ENCODE measurements around the gene SPATA20. TPM values are rescaled to one million over a fixed set of nuclear protein-coding genes. Genes with fewer than 3 reads are reported as not detected.

The SPATA20 gene
- total RNA-seq, 1 donor from 2014 or later, result 16.2 TPM

DNA sequence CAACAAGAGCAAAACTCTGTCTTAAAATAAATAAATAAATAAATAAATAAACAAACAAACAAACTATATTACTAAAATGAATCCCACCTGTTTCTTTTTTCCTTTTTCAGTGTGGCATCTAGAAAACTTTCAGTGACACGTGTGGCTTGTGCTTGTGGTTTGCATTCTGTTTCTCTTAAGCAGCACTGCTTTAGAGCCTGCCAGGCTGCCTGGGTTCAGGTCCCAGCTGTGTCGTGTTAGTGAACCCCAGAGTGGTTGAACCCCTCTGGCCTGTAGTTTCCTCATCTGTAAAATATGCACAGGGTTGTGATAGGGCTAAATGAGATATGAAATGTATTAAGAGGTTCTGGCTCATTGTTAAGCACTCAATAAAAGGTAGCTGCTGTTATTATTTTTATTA, 26.5 kb upstream of the SPATA20 start:
- DNase-seq, result no peak

DNA sequence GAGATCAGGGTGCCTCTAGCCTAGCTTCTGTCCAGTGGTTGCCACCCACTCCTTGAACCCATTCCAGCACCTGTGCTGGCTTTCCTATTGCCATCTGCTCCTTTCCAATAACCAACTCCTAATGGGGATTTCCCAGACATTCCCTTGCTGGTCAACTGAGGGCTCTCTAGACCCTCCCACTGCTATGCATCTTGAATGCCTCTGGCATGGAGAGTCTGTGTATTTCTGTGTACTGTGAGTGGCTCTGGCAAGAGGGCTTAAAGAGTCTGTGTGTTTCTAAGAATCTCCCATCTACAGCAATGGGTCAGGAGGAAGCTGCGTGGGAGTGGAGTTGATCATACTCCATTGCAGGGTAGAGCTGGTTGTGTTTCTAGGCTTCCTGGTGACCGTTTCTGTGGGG, 25.5 kb upstream of the SPATA20 start:
- DNase-seq, result no peak

DNA sequence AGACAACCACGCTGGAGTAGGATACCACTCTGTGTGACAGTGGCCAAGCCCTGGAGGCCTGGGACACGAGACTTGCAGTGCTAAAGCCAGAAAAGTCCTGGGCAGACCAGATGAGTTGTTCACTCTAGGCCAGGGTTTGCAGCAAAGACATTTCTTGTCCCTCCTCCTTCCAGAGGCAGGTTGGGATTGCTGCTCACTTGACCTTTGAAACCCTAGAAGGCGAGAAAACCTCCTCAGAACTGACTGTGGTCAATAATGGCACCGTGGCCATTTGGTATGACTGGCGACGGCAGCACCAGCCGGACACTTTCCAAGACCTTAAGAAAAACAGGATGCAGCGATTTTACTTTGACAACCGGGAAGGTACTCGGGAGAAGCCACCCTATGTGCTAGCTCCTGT, 24.2 kb upstream of the SPATA20 start:
- DNase-seq, result no peak

DNA sequence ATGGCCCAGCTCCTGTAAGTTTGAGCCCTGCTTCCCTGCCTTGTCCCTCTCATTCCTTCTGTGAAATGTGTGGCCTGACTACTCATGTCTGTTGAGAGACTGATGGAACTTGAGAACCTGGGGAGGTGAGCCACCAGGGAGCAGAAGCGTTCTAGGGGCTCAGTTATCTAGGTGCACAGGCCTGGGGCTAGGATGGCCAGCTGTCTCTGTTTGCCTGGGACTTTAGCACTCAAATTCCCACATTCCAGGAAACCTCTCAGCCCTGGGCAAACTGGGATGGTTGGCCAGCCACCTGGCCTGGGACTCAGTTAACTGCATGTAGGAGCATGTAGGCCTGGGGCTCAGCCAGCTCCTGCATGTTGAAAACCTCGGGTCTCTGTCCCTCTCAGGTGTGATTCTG, 23.8 kb upstream of the SPATA20 start:
- no peak for DNase-seq

DNA sequence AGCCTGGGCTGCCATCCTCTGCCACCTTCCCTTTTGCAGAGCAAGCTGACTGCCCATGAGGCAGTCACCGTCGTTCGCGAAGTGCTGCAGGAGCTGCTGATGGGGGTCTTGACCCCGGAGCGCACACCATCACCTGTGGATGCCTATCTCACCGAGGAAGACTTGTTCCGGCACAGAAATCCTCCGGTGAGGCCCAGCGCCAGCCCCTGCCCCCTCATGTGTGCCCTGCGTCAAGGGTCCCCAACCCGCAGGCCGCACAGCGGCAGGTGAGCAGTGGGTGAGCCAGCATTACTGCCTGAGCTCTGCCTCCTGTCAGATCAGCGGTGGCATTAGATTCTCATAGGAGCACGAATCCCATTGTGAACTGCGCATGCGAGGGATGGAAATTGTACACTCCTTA, 22.1 kb upstream of the SPATA20 start:
- no peak for DNase-seq

GRCh38 chr17:50527155-50527762, 19.7 kb upstream of the SPATA20 start:
- DNase-seq, result no peak

DNA sequence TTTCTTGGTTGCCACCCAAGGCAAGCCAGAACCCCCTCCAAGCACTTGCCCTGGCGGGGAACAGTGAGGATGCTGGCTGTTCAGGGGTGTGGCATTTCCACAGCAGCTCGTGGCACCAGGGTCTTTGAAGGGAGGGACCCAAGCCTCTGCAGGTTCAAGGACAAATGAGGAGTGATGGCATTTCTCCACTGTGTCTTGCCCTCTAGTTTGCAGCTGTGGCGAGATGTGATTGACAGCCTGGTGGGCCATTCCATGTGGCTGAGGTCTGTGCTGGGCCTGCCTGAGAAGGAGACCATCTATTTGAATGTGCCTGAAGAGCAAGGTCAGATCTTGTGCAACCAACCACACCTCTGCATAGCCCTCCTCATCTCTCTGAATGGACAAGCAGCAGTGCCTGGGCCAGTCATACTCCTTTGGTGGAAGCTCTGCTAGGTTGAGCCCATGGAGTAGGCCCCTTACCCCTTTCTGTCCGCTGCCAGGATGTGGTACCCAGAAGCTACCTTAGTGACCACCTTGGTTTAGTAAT, 19.0 kb upstream of the SPATA20 start:
- DNase-seq, result no peak

GRCh38 chr17:50529849-50530248, 17.1 kb upstream of the SPATA20 start:
- no peak for DNase-seq

DNA sequence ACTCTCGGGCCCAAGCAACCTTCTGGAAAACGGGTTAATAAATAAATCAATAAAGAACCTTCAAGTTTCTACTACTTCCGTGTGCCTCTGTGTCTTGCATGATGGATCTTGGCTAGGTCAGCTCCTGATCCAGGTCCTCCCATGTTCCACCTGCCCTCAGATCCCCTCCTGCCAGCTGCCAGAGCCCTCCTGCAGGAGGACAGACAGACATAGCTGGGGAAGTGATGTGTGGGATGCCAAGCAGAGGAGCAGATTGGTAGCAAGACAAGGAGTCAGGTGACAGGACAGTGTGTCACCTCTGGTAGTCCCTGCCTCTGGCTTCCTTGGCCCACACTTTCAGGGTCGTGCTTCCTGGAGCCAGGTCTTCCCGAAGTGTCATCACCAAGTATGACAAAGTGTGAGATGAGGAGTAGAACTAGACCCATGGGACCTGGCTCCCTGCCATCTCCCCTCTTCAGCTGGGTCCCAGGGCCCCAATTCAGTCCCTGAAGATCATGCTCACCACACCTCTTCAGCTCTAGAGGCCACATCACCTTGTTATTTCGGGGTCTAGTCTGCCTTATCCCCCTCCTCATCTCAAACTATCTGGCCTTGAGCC, 15.4 kb upstream of the SPATA20 start:
- DNase-seq, result no peak

DNA sequence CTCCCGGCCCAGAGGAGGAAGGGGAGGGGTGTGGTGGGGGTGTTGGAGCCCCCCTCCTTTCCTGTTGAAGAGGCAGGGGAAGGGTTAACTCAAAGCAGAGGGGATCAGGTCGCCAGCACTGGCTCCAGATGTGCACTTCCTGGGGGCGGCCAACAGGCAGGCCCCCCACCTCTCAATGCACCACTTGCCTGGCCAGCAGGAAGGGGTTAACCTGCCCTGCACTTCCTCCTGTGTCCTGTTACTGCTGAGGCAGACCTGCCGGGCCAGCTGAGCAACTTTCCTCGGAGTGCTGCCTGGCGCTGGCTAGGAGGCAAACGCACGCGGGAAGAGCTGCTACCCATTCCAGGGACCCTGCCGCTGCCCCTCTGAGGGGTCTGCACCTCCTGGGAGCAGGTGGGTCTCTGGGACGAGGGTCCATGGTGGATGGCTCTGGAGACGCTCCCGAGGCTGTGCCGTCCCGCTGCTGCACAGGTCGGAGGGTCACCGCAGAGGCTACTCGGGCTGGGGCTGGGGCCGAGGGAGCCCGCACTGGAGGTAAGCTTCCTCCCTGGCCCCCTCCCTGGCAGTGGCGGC, 14.4 kb upstream of the SPATA20 start, which contains the start of gene EPN3:
TSS of gene EPN3 (plus strand) at position 284 of the 573 bp plus-strand sequence. CDS start 3,822 bp downstream, outside the sequence.
- no peak for DNase-seq

DNA sequence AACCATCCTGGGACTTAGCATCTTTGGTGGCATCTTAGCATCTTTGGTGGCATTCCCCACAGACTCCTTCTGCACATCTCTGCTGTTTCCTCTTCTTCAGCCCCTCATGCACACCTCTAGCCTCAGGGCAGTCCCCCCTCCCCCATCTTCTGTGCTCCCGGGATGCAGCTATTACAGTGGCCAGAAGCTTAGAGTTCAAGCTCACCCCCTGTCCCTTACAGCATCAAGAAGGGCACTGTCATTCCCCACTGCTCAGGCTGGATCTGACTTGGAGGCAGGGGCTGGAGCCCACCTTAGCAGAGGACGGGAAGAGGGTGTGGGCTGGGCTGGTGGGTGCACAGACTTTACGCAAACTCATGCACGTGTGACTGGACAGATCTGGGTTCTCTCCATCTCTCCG, 13.8 kb upstream of the SPATA20 start:
- no peak for DNase-seq

- DNase-seq, result peak; percentile 13
These were observed 13.2 kb upstream of the SPATA20 start for GRCh38 chr17:50533720-50534148.

DNA sequence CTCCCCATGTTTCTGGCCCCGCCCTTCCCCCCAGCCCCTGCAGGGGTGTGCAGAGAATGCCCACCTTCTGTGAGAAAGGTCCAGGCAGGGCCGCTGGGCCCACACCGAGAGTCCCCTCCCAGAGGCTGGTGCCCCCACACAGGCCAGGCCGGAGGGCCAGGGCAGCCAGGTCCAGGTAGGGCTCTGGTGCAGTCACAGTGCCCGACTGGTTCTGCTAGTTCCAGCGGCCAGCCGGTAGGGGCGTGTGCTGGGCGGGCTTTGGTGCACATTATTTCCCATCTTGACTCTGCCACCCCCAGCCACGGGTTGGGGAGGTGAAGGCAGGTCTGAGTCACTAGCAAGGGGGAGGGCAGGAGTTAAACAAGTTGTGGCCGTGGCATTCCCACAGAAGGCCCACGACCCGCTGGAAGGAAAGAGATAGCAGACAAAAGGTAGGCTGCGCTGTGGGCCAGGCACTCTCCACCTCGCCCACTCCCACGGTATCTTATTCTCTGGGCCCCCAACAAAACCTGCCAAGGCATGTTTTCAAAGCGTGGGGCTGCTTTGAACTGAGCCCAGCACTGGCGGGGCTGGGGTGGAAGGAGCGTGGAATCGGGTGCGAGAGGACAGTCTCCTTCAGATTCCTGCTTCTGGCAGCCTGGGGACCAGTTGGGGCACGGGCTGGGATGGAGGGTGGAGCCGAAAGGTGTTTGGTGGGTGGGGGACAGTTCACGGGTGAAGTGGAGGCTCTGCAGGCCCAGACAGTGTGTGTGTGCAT, 12.6 kb upstream of the SPATA20 start:
- no peak for DNase-seq

GRCh38 chr17:50534979-50535326, 12.0 kb upstream of the SPATA20 start:
- no peak for DNase-seq

DNA sequence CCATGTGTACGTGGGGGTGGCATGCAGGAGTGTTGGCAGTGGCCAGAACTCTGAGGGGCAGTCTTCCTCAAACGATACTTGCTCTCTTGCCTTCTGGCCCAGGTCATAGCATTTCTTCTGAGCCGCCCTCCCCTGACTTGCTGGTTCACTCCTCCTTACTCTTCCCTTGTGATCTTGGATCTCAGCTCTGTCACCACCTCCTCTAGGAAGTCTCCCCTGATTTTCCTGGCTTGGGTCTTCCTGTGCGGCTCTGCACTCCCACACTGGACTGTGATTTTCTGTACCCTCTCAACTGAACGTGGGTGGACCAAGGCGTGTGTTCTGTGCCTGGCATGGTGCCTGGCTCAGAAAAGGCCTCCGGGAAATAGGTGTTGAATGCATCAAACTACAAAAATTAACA, 11.6 kb upstream of the SPATA20 start:
- peak; percentile 24 for DNase-seq

DNA sequence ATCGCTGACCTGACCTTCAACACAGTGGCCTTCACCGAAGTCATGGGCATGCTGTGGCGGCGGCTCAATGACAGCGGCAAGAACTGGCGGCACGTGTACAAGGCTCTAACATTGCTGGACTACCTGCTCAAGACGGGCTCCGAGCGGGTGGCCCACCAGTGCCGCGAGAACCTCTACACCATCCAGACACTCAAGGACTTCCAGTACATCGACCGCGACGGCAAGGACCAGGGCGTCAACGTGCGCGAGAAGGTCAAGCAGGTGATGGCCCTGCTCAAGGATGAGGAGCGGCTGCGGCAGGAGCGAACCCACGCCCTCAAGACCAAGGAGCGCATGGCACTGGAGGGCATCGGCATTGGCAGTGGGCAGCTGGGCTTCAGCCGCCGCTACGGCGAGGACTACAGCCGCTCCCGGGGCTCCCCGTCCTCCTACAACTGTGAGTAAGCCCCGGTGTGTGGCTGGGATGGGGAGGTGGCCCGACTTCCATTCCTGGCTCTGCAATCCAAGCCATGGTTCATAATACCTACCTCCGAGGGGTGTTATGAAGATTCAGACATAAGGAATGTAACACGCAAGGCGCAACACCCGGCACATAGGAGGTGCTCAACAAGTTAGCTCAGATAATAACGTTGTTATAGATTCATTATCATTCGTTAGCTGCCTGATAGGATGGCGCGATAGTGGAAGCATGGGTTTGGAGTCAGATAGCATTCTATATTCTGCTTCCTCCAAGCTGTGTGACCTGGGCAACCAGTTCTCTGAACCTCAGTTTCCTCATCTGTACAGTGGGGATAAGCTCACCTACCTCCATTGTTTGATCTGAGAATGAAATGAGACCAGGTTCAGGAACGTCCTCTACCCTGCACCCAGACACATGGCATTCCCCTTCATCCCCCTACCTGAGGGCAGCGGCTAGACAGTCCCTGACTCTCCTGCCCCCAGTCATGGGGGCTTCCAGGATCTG, 10.0 kb upstream of the SPATA20 start:
- DNase-seq, result no peak

- DNase-seq, result no peak
These were observed 9.0 kb upstream of the SPATA20 start for GRCh38 chr17:50537721-50538548.

GRCh38 chr17:50538549-50539410, 8.2 kb upstream of the SPATA20 start:
- no peak for DNase-seq

DNA sequence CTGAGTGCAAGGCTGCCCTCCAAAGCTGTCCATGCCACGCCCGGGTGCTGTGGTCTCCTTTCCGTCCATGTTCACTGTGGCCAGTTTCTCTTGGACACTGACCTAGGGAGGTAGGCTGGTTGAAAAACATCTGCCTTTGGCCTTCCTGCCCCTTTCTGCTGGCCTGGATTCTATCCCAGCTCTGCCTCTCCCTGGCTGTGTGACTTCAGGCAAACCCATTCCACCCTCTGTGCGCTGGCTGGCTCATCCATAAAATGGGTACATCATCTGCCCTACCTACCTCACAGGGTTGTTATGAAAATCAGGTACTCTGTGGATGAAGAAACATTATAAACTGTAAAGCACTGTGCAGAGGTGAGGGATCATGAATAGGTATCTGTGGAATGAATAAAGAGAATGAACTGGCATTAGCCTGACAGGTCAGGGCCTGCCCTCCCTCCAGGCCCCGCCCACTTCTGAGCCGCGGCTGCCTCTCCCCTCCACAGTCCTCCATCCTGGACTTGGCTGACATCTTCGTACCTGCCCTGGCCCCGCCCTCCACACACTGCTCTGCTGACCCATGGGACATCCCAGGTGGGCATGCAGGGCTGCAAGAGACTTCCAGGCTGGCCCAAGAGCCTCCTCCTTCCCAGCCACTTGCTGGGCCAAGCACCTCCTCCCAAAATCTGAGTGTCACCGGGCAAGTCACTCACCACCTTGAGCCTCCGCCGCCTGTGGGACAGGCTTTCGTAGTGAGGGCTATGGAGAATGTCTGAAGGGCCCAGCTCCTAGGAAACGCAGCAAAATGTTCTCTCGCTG, 7.0 kb upstream of the SPATA20 start:
- DNase-seq, result no peak
